ENCODE data around the gene CINP.
A peak's percentile ranks its signal among the peaks of the same experiment; 100 is the strongest.

GRCh38 chr14:102323102-102323501, 39.6 kb downstream of the CINP start:
- peak; percentile 30 to 60 (median 44) for TF ChIP-seq CTCF (IDR thresholded peaks at IDR 0.05)
- no peak for TF ChIP-seq POLR2A (IDR thresholded peaks at IDR 0.05)
